Activated CD4-positive, alpha-beta T cell treated with anti-CD3 and anti-CD28 coated beads, Interleukin-2, amount 10 ng/mL, durations not matched to agents 7 days and 5 days (primary cell): ENCODE results near the gene ADRM1. TPM values are rescaled to one million over a fixed set of nuclear protein-coding genes. Genes with fewer than 3 reads are reported as not detected.

Experiments
- CTCF ChIA-PET: fragments of 350-600 bp; sonication (Branson Sonifier 250); formaldehyde crosslinking; loops from one replicate; lab custom pipeline; 2021; ENCODE audit warnings: antibody characterized with exemption; lab: Charles Lee
- POLR2A ChIA-PET: fragments of 350-600 bp; sonication (Branson Sonifier 250); formaldehyde crosslinking; loops from one replicate; lab custom pipeline; 2021; ENCODE audit warnings: antibody characterized with exemption; lab: Charles Lee
- DNase-seq: peaks from one replicate; pipeline ENCODE4 v3.0.0-alpha.2; 2020
- H3K27ac Mint-ChIP-seq: one replicate; pipeline ENCODE4 v1.8.0; 2021; ENCODE audit warnings: mild to moderate bottlenecking, moderate library complexity, mixed read lengths
- H3K27me3 Mint-ChIP-seq: one replicate; pipeline ENCODE4 v1.8.0; 2021; ENCODE audit warnings: mixed read lengths
- H3K36me3 Mint-ChIP-seq: one replicate; pipeline ENCODE4 v1.8.0; 2021; ENCODE audit warnings: low read depth, mixed read lengths
- H3K4me1 Mint-ChIP-seq: one replicate; pipeline ENCODE4 v1.8.0; 2021; ENCODE audit warnings: mixed read lengths
- H3K4me3 Mint-ChIP-seq: one replicate; pipeline ENCODE4 v1.8.0; 2021; ENCODE audit warnings: mild to moderate bottlenecking, moderate library complexity, mixed read lengths
- H3K9me3 Mint-ChIP-seq: one replicate; pipeline ENCODE4 v1.8.0; 2021; ENCODE audit warnings: mixed read lengths
- microRNA-seq: library from miRNA; unstranded; fragments of <30 nt; microRNA quantifications from one replicate; pipeline ENCODE4 v1.2.0, GENCODE V29; 2021; ENCODE audit warnings: borderline microRNAs expressed, borderline replicate concordance
- total RNA-seq, 2 experiments: library from RNA; stranded (reverse); gene quantifications; one replicate each; pipeline ENCODE4 v1.2.3, GENCODE V29; 2021

The ADRM1 gene
- total RNA-seq, 2 experiments from 2014 or later = 86.1 to 90.1 TPM

DNA sequence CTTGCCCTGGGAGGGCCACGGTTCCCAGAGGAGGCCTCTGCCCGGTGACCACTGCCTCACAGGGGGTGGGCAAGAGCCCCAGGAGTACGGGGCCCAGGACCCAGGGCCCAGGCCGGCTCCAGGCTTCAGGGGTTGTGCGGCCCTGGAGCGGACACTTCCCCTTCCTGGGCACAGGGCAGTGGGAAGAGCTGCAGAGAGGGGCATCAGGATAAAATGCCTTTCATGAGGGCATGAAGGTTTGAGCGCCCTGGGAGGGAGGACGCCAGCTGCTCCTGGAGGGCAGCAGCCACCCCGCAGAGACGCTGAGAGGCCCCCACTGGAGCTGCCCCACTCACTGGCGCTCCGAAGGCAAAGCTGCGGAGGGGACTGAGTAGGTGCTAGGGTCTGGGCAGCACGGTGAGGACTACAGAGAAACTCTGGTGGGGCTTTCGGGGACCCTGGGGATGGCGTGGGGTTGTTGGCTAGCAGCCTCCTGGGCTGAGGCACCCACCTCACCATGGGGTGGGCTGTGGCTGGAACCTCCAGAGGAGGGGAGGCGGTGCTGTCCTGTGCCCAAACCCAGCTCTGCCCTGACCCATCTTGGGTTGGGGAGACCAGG is 53.9 kb downstream of the ADRM1 start:
- H3K36me3 Mint-ChIP-seq = no peaks in the 10 kb centered on the region
- ChIA-PET POLR2A (no interaction called here), CTCF (no interaction called here)
- no peak overlapping the region for H3K27ac Mint-ChIP-seq
- no peaks in the 10 kb centered on the region for H3K27me3 Mint-ChIP-seq
- H3K4me1 Mint-ChIP-seq = no peaks in the 10 kb centered on the region
- no peak overlapping the region for H3K4me3 Mint-ChIP-seq
- DNase-seq = no peak
- H3K9me3 Mint-ChIP-seq = no peaks in the 10 kb centered on the region

DNA sequence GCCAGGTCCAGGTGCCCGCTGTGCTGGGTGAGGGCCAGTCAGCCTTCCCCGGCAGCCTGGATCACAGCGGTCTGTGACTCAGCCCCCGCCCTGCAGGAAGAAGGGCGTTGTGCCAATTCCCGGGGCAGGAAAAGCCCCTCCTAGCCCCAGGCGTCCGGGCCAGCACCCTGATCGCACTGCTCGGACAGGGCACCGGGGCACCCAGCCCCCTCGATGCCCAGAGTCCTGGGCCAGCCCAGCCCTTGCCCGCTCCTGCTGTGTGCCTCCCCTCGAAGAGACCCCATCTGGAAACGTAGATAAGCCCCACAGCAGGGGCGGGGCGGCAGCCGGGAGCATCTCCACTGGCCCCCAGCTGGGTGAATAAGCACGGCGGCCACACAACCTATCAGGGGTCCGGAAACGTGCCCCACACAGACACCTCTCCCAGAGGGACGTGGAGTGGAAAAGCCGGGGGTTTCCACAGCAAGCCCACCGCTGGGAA is 54.4 kb downstream of the ADRM1 start:
- Mint-ChIP-seq H3K4me3 (no peak overlapping the region), H3K36me3 (no peaks in the 10 kb centered on the region), H3K27ac (no peak overlapping the region), H3K4me1 (no peaks in the 10 kb centered on the region), H3K27me3 (no peaks in the 10 kb centered on the region), H3K9me3 (no peaks in the 10 kb centered on the region)
- ChIA-PET CTCF (no interaction called here), POLR2A (no interaction called here)
- DNase-seq = no peak

DNA sequence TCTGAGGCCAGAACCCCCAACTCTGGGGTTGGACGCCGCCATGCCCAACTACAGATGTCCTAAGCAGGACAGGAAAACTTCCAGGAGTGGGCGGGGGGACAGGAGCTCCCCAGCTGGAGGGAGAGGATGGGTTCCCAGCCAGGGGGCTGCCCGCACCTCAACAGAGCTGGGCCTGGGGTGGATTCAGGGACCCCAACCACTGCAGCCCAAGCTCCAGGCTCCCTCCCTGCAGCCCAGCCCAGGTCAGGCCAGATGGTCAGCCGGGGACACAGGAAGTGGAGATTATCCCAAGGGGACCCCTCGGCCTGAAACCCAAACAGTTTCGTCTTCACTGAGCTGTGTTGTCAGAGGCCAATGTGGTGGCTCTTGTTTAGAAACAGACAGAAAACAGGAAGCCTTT is 54.9 kb downstream of the ADRM1 start:
- ChIA-PET POLR2A (no interaction called here), CTCF (no interaction called here)
- no peaks in the 10 kb centered on the region for H3K27me3 Mint-ChIP-seq
- H3K9me3 Mint-ChIP-seq = no peaks in the 10 kb centered on the region
- H3K36me3 Mint-ChIP-seq = no peaks in the 10 kb centered on the region
- no peak overlapping the region for H3K27ac Mint-ChIP-seq
- no peak for DNase-seq
- no peaks in the 10 kb centered on the region for H3K4me1 Mint-ChIP-seq
- H3K4me3 Mint-ChIP-seq = no peak overlapping the region

Small RNA genes lying within 50 kb of the gene (microRNA-seq; reads per million reads assigned to microRNA genes)
- gene MIR4758 = not detected

Other genes starting within 250 kb of the ADRM1 start
- 10 to 100 TPM; 24.2 to 32.0 TPM for gene TAF4, start 237.1 kb upstream of the ADRM1 start, total RNA-seq
- gene LSM14B, start 180.5 kb upstream of the ADRM1 start, total RNA-seq = 10 to 100 TPM; 42.6 to 47.1 TPM
- 100 to 1,000 TPM; 250 to 306 TPM for gene PSMA7, start 159.6 kb upstream of the ADRM1 start, total RNA-seq
- gene SS18L1, start 159.2 kb upstream of the ADRM1 start, total RNA-seq = 10 to 100 TPM; 17.3 to 19.7 TPM
- gene MTG2, start 120.0 kb upstream of the ADRM1 start, total RNA-seq = 10 to 100 TPM; 33.6 to 37.3 TPM
- not detected for gene HRH3, start 82.7 kb upstream of the ADRM1 start, total RNA-seq
- gene OSBPL2, start 64.5 kb upstream of the ADRM1 start, total RNA-seq = 10 to 100 TPM; 30.2 to 30.9 TPM
- under 1 TPM; 0.64 to 0.67 TPM for gene LAMA5, start 64.3 kb downstream of the ADRM1 start, total RNA-seq
- 1,000 to 10,000 TPM; 1,391 to 1,979 TPM for gene RPS21, start 84.1 kb downstream of the ADRM1 start, total RNA-seq
- 10 to 100 TPM; 19.1 to 22.5 TPM for gene CABLES2, start 104.3 kb downstream of the ADRM1 start, total RNA-seq
- gene RBBP8NL, start 124.5 kb downstream of the ADRM1 start, total RNA-seq = not detected
- gene GATA5, start 173.0 kb downstream of the ADRM1 start, total RNA-seq = not detected